Erythroblast (primary cell): Measurements from ENCODE around the gene GANAB.

Experiments
- GATA1 ChIP-seq: IDR thresholded peaks from 2 replicates; pipeline ENCODE4 v1.6.1; 2011; ENCODE audit warnings: low read depth, mild to moderate bottlenecking, control low read depth, low read length, moderate library complexity
- POLR2A ChIP-seq: IDR thresholded peaks from 2 replicates; pipeline ENCODE4 v1.6.1; 2011; ENCODE audit warnings: mild to moderate bottlenecking, low read length

DNA sequence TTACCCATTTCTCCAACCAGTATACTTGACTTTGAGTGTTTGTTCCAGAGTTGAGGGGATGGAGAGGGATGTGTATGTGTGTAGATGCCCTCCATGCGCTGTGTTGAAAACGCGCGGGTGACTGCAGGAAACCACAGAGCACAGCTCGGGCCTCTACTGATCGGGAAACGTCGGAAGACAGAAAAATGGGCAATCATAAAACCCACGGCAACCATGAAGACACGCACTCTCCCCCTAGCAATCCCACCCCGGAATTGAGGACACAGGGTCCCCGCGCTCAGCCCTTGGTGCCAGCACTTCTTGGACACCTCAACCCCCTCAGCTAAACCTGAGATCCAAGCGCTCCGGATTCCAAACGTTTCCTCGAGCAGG lies 24.8 kb upstream of the GANAB start:
- no peak for TF ChIP-seq POLR2A
- TF ChIP-seq GATA1: no peak
